Fibroblast of lung (primary cell): ENCODE data around the gene ZNF579. TPM values are rescaled to one million over a fixed set of nuclear protein-coding genes. Genes with fewer than 3 reads are reported as not detected.
"Not testable (repeated sequence)": the region's sequence is repeated elsewhere in the genome, so short reads cannot be mapped to it uniquely, and the experiment has no call there.

ENCODE experiments used
- DNase-seq, 2 donors: peaks; one replicate each; pipeline versions ENCODE4 v3.0.0 to v3.0.0-alpha.2; 2010; ENCODE audit warnings: low read depth in 2 of 2
- H2AFZ ChIP-seq: 2 replicates; pipeline ENCODE4 v1.5.1; 2012; ENCODE audit warnings: low read length, control low read depth, inconsistent platforms
- H3K27ac ChIP-seq: 2 replicates; pipeline ENCODE4 v1.5.1; 2011; ENCODE audit warnings: low read length, control low read depth; ENCODE audit not compliant: insufficient read depth
- H3K27me3 ChIP-seq: 2 replicates; pipeline ENCODE4 v1.5.1; 2011; ENCODE audit warnings: mild to moderate bottlenecking, low read length; ENCODE audit not compliant: control insufficient read depth, insufficient read depth
- H3K36me3 ChIP-seq: 2 replicates; pipeline ENCODE4 v1.5.1; 2011; ENCODE audit warnings: low read length; ENCODE audit not compliant: control insufficient read depth, insufficient read depth
- H3K4me1 ChIP-seq: 2 replicates; pipeline ENCODE4 v1.5.1; 2011; ENCODE audit warnings: low read length; ENCODE audit not compliant: control insufficient read depth, insufficient read depth; ENCODE audit errors: extremely low read depth
- H3K4me2 ChIP-seq: 2 replicates; pipeline ENCODE4 v1.5.1; 2011; ENCODE audit warnings: low read length, control low read depth; ENCODE audit not compliant: insufficient read depth; ENCODE audit errors: extremely low read depth
- H3K4me3 ChIP-seq, 4 experiments: fragments of 200-600 bp in 1 of 4; sonication (generic) in 1 of 4; replicated peaks in 1 of 4; 2 replicates each; pipeline ENCODE4 v1.5.1; 2011 to 2016; ENCODE audit warnings: low read length in 4 of 4, low read depth in 3 of 4, mild to moderate bottlenecking in 3 of 4, control low read depth in 2 of 4, inconsistent platforms in 1 of 4, mixed read lengths in 1 of 4; ENCODE audit not compliant: insufficient read depth in 1 of 4; ENCODE audit errors: control extremely low read depth in 1 of 4
- H3K79me2 ChIP-seq: 2 replicates; pipeline ENCODE4 v1.5.1; 2012; ENCODE audit warnings: mild to moderate bottlenecking, low read length, inconsistent platforms; ENCODE audit not compliant: control insufficient read depth, insufficient read depth
- H3K9ac ChIP-seq: 2 replicates; pipeline ENCODE4 v1.5.1; 2011; ENCODE audit warnings: mild to moderate bottlenecking, low read length, control low read depth; ENCODE audit not compliant: insufficient read depth
- H3K9me3 ChIP-seq: 2 replicates; pipeline ENCODE4 v1.5.1; 2012; ENCODE audit warnings: low read depth, low read length; ENCODE audit not compliant: control insufficient read depth, insufficient read depth
- H4K20me1 ChIP-seq: 2 replicates; pipeline ENCODE4 v1.5.1; 2011; ENCODE audit warnings: low read length; ENCODE audit not compliant: control insufficient read depth, insufficient read depth; ENCODE audit errors: extremely low read depth
- CTCF ChIP-seq, 2 donors: IDR thresholded peaks in 1 of 2; conservative IDR thresholded peaks in 1 of 2; 1 replicate in 1 of 2; 2 replicates in 1 of 2; pipeline ENCODE4 v1.5.1; 2011 to 2012; ENCODE audit warnings: low read length in 2 of 2, control low read depth in 1 of 2, inconsistent platforms in 1 of 2, low read depth in 1 of 2, mild to moderate bottlenecking in 1 of 2
- EZH2 ChIP-seq: IDR thresholded peaks from 2 replicates; pipeline ENCODE4 v1.5.1; 2012; ENCODE audit warnings: low read length, control low read depth, mild to moderate bottlenecking; ENCODE audit errors: missing control alignments
- polyA plus RNA-seq, 2 donors: library from polyadenylated mRNA; depleted of rRNA in 1 of 2; stranded (reverse) in 1 of 2; unstranded in 1 of 2; fragments of >200 nt; gene quantifications; 2 replicates each; pipeline ENCODE4 v1.2.1, GENCODE V29; 2011 to 2012; ENCODE audit warnings: missing spikeins in 1 of 2
- total RNA-seq: library from RNA; depleted of rRNA; stranded (reverse); fragments of >200 nt; gene quantifications from 2 replicates; pipeline ENCODE4 v1.2.1, GENCODE V29; 2014

The ZNF579 gene
- total and polyA plus RNA-seq, 2 donors (not counting 1 experiment from before 2014, with no cell fraction given) = 4.2 to 5.4 TPM

GRCh38 chr19:55584871-55585270 is 4.2 kb upstream of the ZNF579 start:
- Histone ChIP-seq H3K27ac (no peak overlapping the region), H3K4me1 (peaks cover 12% of the 10 kb centered on the region), H3K27me3 (no peaks in the 10 kb centered on the region), H3K9ac (no peak overlapping the region), H4K20me1 (no peaks in the 10 kb centered on the region), H3K9me3 (no peaks in the 10 kb centered on the region), H3K79me2 (peaks cover 6% of the 10 kb centered on the region), H3K4me3 (no peak overlapping the region), H2AFZ (no peak overlapping the region), H3K4me2 (no peak overlapping the region), H3K36me3 (no peaks in the 10 kb centered on the region)
- DNase-seq = no peak
- TF ChIP-seq EZH2 (no peak), CTCF (conservative IDR thresholded peaks at IDR 0.05 in 1 of 2, IDR thresholded peaks at IDR 0.05 in 1 of 2; ENCODE audit: low read depth in 1 of 2, low read length in 2 of 2) (no peak)

GRCh38 chr19:55583897-55584296 is 3.2 kb upstream of the ZNF579 start:
- not testable (repeated sequence) for H3K27me3 ChIP-seq, H3K27ac ChIP-seq

GRCh38 chr19:55582284-55582683 is 1.6 kb upstream of the ZNF579 start:
- H4K20me1 ChIP-seq, H3K9me3 ChIP-seq, H3K4me3 ChIP-seq, H3K9ac ChIP-seq, H3K4me2 ChIP-seq, H3K36me3 ChIP-seq, H3K27ac ChIP-seq, DNase-seq, H3K27me3 ChIP-seq, H2AFZ ChIP-seq: not testable (repeated sequence)
- Histone ChIP-seq H3K79me2 (peaks cover 11% of the 10 kb centered on the region), H3K4me1 (peaks cover 12% of the 10 kb centered on the region)

More at GRCh38 chr19:55583897-55584296, 3.2 kb upstream of the ZNF579 start:
- H3K36me3 ChIP-seq, H3K4me3 ChIP-seq, H3K4me2 ChIP-seq, H3K9me3 ChIP-seq, DNase-seq, H4K20me1 ChIP-seq, H2AFZ ChIP-seq, H3K9ac ChIP-seq: not testable (repeated sequence)
- peaks cover 11% of the 10 kb centered on the region for H3K79me2 ChIP-seq
- H3K4me1 ChIP-seq = peaks cover 12% of the 10 kb centered on the region

GRCh38 chr19:55581823-55582223 is 1.2 kb upstream of the ZNF579 start:
- Histone ChIP-seq H3K27me3 (no peaks in the 10 kb centered on the region), H3K4me2 (no peak overlapping the region), H3K79me2 (peaks cover 11% of the 10 kb centered on the region), H3K4me3 (no peak overlapping the region), H3K36me3 (peaks cover 4% of the 10 kb centered on the region), H2AFZ (no peak overlapping the region), H3K27ac (no peak overlapping the region), H3K9me3 (no peaks in the 10 kb centered on the region), H4K20me1 (no peaks in the 10 kb centered on the region), H3K4me1 (peaks cover 9% of the 10 kb centered on the region), H3K9ac (no peak overlapping the region)
- no peak for DNase-seq
- TF ChIP-seq CTCF (conservative IDR thresholded peaks at IDR 0.05 in 1 of 2, IDR thresholded peaks at IDR 0.05 in 1 of 2; ENCODE audit: low read depth in 1 of 2, low read length in 2 of 2) (no peak), EZH2 (no peak)
